Sigmoid colon (tissue), 4 donors: ENCODE measurements around the gene SUSD4.

ENCODE experiments used
- POLR2A ChIP-seq, 2 donors: fragments of 450-650 bp; IDR thresholded peaks; one replicate each; pipeline ENCODE4 v1.6.1; 2016; ENCODE audit warnings: antibody characterized with exemption in 2 of 2, mild to moderate bottlenecking in 2 of 2, moderate library complexity in 2 of 2
- POLR2AphosphoS5 ChIP-seq, 4 donors: sonication (generic); formaldehyde crosslinking; IDR thresholded peaks; one replicate each; pipeline ENCODE4 v1.6.1; 2017; ENCODE audit warnings: antibody characterized with exemption in 4 of 4
- TF ChIP-seq, protein P1 (sequence below), 4 experiments: fragments of 450-650 bp in 3 of 4; fragments of 200-600 bp in 1 of 4; IDR thresholded peaks; one replicate each; pipeline ENCODE4 v1.5.1; 2016 to 2019; ENCODE audit warnings: antibody characterized with exemption in 4 of 4, mild to moderate bottlenecking in 3 of 4, moderate library complexity in 2 of 4

DNA sequence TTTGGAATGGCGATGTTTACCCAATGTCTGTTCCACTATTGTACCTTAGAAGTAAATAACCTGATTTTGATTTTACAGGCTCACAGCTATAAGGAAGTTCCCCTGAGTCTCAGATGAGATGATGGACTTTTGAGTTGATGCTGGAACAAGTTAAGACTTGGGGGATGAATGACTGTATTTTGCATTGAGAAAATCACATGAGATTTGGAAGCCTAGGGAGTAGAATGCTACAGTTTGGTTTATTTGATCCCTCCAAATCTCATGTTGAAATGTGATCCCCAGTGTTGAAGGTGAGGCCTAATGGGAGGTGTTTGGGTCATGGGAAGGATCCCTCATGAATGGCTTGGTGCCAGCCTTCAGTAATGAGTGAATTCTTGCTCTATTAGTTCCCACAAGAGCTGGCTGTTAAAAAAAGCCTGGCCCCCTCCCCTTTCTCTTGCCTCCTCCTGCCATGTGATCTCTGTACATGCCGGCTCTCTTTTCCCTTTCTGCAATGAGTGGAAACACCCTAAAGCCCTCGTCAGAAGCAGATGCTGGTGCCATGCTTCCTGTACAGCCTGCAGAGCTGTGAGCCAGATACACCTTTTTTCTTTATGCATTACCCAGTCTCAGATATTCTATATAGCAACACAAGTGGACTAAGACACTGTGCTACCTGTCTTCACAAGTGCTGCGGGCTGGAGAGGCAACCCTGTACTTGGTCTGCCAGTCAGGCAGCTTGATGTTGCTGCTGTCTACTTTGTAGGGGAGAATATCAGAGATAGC is 143.9 kb downstream of the SUSD4 start:
- TF ChIP-seq POLR2AphosphoS5 (IDR thresholded peaks at IDR 0.05) = no peak
- TF ChIP-seq, protein P1, sequence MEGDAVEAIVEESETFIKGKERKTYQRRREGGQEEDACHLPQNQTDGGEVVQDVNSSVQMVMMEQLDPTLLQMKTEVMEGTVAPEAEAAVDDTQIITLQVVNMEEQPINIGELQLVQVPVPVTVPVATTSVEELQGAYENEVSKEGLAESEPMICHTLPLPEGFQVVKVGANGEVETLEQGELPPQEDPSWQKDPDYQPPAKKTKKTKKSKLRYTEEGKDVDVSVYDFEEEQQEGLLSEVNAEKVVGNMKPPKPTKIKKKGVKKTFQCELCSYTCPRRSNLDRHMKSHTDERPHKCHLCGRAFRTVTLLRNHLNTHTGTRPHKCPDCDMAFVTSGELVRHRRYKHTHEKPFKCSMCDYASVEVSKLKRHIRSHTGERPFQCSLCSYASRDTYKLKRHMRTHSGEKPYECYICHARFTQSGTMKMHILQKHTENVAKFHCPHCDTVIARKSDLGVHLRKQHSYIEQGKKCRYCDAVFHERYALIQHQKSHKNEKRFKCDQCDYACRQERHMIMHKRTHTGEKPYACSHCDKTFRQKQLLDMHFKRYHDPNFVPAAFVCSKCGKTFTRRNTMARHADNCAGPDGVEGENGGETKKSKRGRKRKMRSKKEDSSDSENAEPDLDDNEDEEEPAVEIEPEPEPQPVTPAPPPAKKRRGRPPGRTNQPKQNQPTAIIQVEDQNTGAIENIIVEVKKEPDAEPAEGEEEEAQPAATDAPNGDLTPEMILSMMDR (IDR thresholded peaks at IDR 0.05) = no peak
- no peak for TF ChIP-seq POLR2A (IDR thresholded peaks at IDR 0.05)
